Sigmoid colon (tissue), 4 donors: ENCODE data around the gene PRDM16.

ENCODE experiments used
- CTCF ChIP-seq, 4 experiments: fragments of 450-650 bp in 3 of 4; fragments of 200-600 bp in 1 of 4; IDR thresholded peaks; one replicate each; pipeline ENCODE4 v1.5.1; 2016 to 2019; ENCODE audit warnings: antibody characterized with exemption in 4 of 4, mild to moderate bottlenecking in 3 of 4, moderate library complexity in 2 of 4
- EP300 ChIP-seq, 4 donors: sonication (generic); formaldehyde crosslinking; IDR thresholded peaks; one replicate each; pipeline ENCODE4 v1.6.1; 2017; ENCODE audit warnings: antibody characterized with exemption in 4 of 4

DNA sequence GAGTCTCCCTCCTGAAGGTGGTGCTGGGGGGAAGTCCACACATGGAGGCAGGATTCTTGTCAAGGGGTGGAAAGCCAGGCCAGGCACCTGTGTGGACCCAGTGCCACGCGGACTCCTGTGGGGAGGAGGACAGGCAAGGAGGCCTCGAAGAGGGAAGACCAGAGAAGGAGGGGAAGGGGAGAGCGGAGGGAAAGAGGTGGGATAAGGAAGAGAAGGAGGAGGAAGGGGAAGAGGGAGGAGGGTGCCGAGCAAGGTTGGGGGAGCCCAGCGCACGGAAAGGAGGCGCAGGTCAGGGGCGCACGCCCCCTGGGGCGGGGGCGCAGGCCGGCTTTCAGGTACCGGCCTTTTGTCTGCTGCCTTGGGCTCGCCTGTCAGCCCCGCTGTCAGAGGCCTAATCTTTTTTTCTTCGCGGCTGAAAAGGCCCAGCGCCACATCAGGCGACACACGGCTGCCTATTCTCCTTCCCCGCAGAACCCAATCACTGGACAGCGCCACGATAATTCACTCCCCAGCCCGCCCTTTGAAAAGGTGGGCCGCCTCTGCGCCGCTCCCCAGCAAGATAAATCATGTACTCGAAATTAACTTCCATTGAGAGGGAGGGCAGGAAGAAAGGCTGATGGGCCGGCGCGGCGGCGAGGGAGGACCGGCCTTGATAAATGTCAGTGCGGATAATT, 42.5 kb downstream of the PRDM16 start:
- no peak for TF ChIP-seq CTCF (IDR thresholded peaks at IDR 0.05)
- no peak for TF ChIP-seq EP300 (IDR thresholded peaks at IDR 0.05)
